ENCODE measurements around the gene PIAS4. TPM values are rescaled to one million over a fixed set of nuclear protein-coding genes. Genes with fewer than 3 reads are reported as not detected.

Gene PIAS4
- total and polyA plus RNA-seq, 10 of the 15 experiments (the other 5 are each of a cell fraction or from before 2014, with no cell fraction given), result 0.13 to 25.1 (median 11.3) TPM

GRCh38 chr19:3984908-3985642 lies 22.5 kb upstream of the PIAS4 start, which contains the start of gene EEF2 (continued):
- TF ChIP-seq PML (IDR thresholded peaks at IDR 0.05; ENCODE audit: low read length), result peak; percentile 99
- TF ChIP-seq ZNF217 (IDR thresholded peaks at IDR 0.05), result peak; percentile 60; the same call in 1 of the 2 replicates
- TF ChIP-seq E2F8 (IDR thresholded peaks at IDR 0.05; ENCODE audit: low read depth, partially characterized antibody), result no peak
- no peak for TF ChIP-seq ZNF592 (IDR thresholded peaks at IDR 0.05)
- 0 out of 2 replicates have a peak, but pooled peaks have one; percentile 65 for TF ChIP-seq MLLT1 (IDR thresholded peaks at IDR 0.05)
- 0 out of 2 replicates have a peak, but pooled peaks have one; percentile 33 for TF ChIP-seq HSF1 (IDR thresholded peaks at IDR 0.05; ENCODE audit: low read depth, low read length)
- TF ChIP-seq YBX1 (IDR thresholded peaks at IDR 0.05), result no peak
